Uterus (tissue), 2 donors: Measurements from ENCODE around the gene ABCG1.

ENCODE experiments used
- CTCF ChIP-seq, 4 experiments: fragments of 200-600 bp in 2 of 4; fragments of 450-650 bp in 2 of 4; sonication (generic) in 2 of 4; IDR thresholded peaks; one replicate each; pipeline ENCODE4 v1.5.1; 2016 to 2019; ENCODE audit warnings: antibody characterized with exemption in 4 of 4, mild to moderate bottlenecking in 2 of 4, moderate library complexity in 1 of 4
- POLR2A ChIP-seq, 2 donors: fragments of 450-650 bp; IDR thresholded peaks; one replicate each; pipeline ENCODE4 v1.6.1; 2016; ENCODE audit warnings: antibody characterized with exemption in 2 of 2, mild to moderate bottlenecking in 1 of 2, moderate library complexity in 1 of 2

- TF ChIP-seq CTCF (IDR thresholded peaks at IDR 0.05) (no peak), POLR2A (IDR thresholded peaks at IDR 0.05) (no peak)
Observed at GRCh38 chr21:42290505-42290904, 71.6 kb downstream of the ABCG1 start.
